SK-N-SH (cell line): ENCODE measurements around the gene CDKN2B-AS1.

Experiments
- POLR2AphosphoS5 ChIP-seq: IDR thresholded peaks from 2 replicates; pipeline ENCODE4 v1.6.1; 2012; ENCODE audit warnings: low read depth, low read length
- TF ChIP-seq, protein P1 (sequence below): IDR thresholded peaks from 2 replicates; pipeline ENCODE4 v1.4.0; 2012; ENCODE audit warnings: low read depth
- TF ChIP-seq, protein P2 (sequence below): fragments of 200-600 bp; sonication (generic); IDR thresholded peaks from 2 replicates; pipeline ENCODE4 v1.6.1; 2017; ENCODE audit warnings: antibody characterized with exemption, mild to moderate bottlenecking, moderate library complexity

DNA sequence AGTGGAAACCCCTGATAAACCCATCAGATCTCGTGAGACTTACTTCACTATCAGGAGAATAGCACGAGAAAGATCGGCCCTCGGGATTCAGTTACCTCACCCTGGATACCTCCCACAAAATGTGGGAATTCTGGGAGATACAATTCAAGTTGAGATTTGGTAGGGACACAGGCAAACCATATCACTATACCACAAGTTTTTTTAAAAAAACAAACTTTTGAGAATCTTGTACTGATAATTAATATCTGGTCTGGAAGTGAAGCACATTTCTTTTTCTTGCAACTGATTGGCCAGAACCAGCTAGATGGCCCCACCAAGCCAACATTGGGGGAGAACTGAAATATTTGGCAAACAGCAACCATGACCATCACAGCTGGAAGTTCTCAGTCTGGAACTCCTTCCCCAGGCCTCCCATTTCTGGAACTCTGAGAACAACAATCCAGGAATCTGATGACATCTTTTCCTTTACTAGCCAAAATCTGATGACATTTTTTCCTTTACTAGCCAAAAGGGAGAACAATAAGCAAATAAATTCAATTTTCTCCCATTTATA is 66.3 kb downstream of the CDKN2B-AS1 start:
- no peak for TF ChIP-seq POLR2AphosphoS5
- TF ChIP-seq, protein P1, sequence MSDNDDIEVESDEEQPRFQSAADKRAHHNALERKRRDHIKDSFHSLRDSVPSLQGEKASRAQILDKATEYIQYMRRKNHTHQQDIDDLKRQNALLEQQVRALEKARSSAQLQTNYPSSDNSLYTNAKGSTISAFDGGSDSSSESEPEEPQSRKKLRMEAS: no peak
- TF ChIP-seq, protein P2, sequence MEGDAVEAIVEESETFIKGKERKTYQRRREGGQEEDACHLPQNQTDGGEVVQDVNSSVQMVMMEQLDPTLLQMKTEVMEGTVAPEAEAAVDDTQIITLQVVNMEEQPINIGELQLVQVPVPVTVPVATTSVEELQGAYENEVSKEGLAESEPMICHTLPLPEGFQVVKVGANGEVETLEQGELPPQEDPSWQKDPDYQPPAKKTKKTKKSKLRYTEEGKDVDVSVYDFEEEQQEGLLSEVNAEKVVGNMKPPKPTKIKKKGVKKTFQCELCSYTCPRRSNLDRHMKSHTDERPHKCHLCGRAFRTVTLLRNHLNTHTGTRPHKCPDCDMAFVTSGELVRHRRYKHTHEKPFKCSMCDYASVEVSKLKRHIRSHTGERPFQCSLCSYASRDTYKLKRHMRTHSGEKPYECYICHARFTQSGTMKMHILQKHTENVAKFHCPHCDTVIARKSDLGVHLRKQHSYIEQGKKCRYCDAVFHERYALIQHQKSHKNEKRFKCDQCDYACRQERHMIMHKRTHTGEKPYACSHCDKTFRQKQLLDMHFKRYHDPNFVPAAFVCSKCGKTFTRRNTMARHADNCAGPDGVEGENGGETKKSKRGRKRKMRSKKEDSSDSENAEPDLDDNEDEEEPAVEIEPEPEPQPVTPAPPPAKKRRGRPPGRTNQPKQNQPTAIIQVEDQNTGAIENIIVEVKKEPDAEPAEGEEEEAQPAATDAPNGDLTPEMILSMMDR: no peak
